HG02763 (cell line): ENCODE measurements around the gene ARID3C.

Experiments used
- ATAC-seq: cut with Tn5 transposase; IDR thresholded peaks from one replicate; pipeline ENCODE4 v1.9.1; 2021; ENCODE audit warnings: mild to moderate bottlenecking, moderate library complexity; ENCODE audit not compliant: unreplicated experiment

The ARID3C gene, protein sequence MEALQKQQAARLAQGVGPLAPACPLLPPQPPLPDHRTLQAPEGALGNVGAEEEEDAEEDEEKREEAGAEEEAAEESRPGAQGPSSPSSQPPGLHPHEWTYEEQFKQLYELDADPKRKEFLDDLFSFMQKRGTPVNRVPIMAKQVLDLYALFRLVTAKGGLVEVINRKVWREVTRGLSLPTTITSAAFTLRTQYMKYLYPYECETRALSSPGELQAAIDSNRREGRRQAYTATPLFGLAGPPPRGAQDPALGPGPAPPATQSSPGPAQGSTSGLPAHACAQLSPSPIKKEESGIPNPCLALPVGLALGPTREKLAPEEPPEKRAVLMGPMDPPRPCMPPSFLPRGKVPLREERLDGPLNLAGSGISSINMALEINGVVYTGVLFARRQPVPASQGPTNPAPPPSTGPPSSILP

DNA sequence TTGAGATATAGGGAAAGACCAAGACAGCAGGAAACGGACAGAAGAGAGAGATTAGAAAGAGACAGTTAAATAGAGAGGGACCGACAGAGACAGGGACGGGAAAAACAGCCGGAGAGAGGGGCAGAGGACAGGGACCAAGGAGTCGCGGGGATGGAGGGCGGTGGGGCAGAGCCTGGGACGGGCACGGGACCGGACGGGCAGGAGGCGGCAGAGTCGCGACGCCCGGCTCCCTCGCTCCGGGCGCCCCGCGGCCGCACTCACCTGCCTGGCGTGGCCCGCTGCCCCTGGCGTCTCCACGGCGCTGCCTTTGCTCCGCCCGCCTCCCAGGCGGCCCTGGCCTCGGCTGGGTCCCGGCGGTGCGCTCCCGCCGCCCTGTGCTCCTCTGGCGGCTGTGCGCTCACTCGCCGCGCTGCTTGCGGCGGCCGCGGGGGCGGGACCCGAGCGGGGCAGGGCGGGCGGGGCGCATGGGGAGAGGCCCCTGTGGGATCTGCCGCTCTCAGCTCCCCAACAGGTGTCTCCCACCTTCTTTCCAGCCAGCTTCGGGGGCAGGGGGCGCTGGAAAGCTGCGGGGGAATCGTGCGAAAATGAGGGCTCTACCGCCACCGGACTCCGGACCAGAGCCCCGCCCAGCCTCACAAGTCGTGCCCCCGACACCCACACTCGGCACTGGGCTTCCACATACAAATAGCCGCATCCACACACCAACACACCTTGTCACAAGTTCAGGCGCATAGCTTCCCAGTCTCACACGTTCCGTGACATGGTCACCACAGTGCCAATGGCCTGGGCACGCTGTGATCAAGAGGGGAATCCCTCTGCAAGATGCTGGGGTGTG lies at the start of gene ARID3C:
Gene ARID3C (minus strand): TSS at position 411 of the 835 bp plus-strand sequence. CDS start 1,052 bp downstream, outside the sequence.
- ATAC-seq, result no peak

DNA sequence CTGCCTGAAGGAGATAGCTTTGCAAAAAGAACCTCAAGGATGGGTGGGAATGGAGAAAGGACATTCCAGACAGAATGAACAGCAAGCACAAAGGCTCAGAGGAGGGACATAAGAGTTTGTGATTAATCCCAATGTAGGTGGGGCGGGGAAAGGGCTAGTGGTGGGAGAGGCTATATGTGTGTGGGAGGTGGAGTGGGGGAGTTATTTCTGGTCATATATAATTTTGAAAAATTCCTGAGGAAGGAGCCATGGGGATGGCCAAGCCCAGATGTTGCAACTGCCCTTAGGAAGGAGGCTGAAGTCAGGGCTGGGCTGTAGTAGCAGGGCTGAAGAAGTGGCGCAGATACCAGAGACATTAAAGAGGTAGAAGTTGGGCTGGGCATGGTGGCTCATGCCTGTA lies 47.0 kb upstream of the ARID3C start:
- ATAC-seq, result no peak

DNA sequence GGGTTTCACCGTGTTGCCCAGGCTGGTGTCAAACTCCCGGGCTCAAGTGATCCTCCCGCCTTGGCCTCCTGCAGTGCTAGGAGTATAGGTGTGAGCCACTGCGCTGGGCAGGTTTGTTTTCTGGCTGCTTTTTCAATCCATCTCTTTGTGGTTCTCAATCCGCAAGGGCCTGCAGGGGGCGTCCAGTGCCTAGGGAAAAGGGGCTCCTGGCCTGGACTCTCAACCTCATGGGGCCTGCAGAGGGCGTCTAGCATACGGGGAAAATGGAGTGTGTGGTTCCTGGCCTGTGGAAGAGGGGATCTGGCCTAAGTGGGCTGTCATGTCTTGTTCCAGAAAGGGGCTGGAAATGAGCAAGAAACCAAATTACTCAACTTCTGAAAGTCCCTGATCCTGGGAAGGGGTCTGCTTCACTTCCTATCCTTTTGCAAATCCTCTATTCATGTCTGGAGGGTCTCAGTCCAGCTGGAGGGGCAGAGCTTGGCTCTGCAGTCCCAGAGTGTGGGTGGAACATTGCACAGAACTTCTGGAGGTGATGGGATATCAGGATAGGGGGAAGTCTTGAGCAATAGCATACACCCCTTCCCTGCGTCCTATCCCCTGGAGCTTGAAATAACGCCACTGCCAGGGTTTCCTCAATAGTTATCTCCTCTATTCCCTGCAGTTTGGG lies 46.3 kb upstream of the ARID3C start:
- ATAC-seq, result no peak

DNA sequence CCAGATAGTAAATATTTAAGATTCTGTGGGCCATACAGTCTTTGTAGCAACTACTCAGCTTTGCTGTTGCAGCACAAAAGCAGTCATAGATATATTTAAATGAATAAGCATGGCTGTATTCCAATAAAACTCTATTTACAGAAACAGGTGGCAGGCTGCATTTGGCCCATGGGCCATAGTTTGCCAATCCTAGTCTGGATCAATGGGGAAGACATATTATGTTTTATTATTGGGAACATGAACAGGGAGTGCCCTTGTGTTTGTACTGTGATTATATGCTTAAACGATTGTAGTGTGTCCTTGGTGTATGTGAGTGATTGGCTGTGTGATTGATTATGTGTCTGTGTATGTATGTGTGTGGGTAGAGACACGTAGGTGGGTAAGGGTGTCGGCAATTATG lies 45.6 kb upstream of the ARID3C start:
- no peak for ATAC-seq

DNA sequence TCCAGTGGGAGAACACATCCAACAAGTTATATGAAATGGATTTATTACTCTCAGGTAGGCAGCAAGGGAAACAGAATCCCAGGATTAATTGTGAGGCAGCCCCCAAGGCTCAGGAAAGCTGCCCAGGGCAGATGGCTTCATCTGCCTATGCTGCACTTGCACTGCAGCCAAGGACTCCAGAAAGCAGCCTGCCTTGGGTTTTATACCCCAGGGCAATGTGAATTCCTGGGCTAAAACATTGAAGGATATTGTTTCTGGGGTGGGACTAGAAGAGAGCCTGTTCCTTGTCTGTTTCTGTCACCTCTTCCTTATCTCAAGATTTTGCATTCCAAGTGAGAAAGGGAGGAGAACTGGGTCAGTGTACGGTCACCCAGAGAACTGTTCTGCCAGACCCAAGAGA lies 42.4 kb upstream of the ARID3C start:
- ATAC-seq, result no peak

DNA sequence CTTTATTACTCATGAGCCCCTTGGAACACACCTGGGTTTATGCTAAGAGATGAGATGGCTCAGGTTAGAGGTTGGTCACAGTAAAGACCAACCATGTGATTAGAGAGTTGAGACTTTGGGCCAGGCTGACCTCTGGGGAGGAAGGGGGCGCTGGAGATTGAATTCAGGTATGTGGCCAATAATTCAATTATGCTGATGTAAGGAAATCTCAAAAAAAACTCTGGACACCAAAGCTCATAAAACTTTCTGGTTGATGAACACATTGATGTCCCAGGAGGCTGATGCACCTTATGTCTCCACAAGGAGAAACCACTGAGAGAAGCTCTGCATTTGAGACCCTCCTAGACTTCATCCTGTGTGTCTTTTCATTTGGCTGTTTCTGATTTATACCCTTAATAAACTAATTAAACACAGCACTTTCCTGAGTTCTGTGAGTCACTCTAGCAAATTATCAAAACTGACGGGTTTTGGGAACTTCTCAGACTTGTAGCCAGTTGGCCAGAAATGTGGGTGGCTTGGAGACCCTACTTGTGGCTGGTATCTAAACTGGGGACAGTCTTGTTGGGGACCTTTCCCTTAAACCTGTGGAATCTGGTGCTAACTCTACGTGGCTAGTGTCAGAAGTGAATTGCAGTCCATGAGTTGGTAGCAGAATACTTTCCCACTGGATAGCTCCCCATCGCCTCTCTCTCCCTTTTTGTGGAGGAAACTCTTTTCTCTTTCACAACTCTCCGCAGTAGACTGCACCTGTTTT lies 41.1 kb upstream of the ARID3C start:
- ATAC-seq, result no peak

DNA sequence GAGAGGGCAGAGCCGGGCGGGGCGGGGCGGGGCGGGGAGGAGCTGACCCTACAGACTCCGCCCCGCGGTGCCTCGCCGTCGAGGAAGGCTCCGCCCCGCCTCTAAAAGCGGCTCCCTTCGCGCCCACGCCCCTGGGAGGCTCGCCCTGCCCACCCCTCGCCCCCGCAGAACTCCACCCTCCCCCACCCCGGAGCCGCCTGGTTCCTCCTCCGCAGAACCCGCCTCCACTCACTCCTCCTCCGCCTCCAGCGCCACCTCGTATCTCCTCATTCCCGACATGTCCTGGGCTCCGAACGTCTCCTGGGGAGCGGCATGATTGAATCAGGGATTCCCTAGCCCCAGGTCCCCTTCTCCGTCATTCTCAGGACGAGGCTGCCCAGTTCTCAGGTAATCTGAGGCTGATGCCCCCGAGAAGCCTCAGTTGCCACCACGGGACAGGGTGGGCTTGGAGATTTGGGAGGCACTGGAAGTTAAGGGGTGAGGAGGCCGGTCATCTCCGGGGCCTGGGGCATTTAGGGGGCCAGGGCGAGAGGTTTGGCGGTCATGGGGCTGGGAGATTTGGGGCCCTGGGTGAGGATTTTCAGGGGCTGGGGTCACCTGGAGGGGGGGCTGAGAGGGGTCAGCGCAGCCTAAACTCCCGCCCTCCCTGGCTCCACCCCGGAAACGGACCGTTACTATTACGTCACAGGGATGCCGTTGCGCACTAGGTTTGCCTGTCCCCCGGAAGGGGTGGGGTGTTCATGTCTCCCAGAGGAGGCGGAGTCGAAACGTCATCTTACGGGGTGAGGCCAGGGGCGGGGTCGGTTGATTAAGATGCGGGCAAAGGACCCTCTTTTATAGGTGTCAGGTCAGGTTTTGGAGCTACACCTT lies 36.8 kb upstream of the ARID3C start:
- ATAC-seq, result peak; percentile 58

DNA sequence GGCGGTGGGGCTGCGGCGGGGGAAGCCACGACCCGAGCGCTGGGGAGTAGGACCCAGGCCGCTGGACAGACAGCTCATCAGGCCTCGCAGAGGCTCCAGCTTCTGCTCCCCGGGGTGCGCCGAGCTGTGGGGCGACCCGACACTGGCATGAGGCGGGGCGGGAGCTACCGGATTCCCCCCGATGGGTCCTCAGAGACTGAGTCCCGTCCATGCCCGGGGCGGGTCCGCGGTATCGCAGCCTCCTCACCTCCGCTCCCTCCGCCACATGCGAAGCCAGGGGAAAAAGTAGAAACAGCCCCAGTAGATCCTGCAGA lies 36.2 kb upstream of the ARID3C start:
- ATAC-seq, result peak; percentile 21

DNA sequence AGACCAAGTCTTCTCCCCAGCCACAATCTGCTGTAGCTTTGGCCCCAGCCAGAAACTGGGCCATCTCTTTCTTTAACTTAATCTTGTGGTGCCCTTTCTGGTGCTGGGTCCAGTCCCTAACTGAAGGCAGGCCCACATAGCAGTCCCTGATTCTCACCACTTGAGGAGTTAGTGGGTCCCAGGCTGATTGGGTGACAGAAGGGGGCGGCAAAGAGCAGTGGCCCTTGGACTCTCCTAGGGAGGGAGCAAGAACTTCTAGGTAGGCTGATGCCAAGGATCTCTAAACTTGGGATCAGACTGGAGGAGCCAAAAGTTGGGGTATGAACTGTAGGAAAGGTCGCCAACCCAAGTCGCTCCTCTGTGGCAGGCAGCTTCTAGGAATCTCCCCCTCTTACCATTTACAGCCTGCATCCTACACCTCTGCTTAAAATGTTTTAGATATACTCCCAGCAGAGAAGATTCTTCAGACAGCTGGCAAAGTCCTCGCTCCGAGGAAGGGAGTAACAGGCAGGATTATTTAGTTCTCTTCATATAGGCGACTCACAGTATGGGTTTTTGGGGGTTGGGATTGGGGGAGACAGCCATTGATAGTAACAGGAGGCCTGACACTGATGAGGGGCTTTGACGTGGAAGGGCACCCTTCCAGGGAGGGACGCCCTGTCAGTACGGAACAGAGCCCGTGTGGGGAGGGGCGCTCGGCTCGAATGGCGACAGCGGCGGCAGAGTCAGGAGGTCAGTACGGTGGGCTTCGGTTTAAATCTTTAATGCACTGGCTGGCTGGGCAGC lies 35.6 kb upstream of the ARID3C start:
- peak; percentile 38 for ATAC-seq

DNA sequence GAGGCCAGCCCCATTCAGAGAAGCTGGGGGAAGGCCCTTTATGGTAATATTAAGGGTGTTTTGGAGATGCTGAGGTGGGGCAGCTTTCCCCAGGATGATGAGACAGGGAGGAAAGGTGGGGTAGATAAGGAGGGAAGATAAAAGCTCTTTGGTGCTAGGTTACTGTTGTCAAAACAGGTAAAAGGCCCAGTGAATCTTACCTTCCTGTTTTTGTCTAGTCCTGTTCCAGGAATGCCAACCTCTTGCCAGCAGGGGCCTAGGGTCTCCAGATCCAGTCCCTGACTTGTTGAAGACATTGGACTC lies 34.4 kb upstream of the ARID3C start:
- no peak for ATAC-seq

DNA sequence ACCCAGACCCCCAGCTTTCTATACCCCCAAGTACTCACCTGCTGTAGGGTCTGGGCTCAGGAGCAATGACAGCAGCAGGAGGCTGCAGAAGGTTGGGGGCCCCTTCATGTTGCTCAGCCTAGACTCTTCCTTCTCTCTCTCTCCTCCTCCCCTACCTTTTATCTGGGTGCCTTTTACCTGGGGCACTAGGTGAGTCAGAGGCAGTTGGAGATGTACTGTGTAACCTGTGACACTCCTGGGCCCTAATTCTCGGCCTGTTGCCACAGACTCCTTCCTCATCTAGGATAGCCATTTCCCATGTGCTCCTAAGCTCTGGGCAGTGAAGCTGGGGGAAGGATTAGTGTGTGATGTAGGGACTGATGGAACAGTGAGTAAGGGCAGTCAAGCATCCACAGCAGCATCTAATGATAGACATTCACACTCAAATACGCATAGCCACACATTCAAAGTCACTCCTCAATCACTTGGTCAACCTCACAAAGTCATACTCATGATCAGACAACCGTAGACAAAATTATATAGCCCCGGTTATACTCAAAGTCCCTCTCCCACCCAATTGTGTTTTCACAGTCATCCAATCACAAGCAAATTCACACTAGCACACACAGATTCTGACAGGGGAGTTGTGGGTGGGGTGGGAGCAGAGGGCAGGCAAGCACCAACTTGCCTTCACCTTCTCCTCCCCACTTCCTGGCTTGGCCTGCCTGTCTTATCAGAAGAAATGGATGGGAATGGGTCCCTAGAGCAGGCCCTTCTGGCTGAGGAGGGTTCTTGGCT lies 33.8 kb upstream of the ARID3C start, which contains the start of gene CCL27:
Gene CCL27 (minus strand): TSS at position 132 of the 777 bp plus-strand sequence. CDS start 24 bp downstream, at position 108.
- no peak for ATAC-seq

DNA sequence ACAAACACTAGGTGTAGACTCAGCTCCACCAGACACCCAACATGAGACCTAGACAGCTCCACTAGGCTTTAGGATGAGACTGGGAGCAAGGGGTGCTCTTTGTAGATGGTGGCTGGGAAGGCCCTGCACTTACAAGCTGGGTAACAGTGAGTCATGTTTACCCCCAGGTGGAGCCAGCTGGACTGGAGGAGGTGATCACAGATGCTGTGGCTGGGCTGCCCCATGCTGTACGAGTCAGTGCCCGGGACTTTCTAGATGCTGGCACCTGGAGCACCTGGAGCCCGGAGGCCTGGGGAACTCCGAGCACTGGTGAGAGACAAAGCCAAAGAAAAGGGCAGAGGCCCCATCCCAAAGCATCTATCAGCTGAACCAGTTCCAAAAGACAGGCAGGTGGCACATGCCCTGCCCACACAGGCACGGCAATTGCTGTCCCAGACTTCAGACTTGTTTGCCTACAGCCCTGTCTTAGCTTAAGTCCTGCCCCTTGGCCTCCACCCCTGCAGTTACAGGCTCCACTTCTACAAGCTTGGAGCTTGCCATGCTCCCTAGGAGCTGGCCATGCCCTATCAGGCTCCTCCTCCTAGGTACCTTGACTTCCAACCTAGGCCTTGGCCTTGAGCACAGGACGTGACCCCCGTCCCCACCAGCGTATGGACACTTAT lies 30.9 kb upstream of the ARID3C start:
- no peak for ATAC-seq

DNA sequence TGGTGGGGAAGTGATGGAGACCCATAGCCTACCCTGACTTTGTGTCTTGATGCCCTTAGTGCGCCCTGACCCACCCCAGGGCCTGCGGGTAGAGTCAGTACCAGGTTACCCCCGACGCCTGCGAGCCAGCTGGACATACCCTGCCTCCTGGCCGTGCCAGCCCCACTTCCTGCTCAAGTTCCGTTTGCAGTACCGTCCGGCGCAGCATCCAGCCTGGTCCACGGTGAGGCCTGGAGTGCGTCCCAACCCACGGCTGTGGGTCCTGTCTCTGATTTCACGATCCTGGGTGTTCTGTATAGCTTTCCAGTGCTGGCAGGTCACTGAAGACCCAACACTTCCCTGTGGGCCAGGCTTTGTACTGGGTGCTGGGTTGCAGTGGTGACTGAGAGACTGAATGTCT lies 29.6 kb upstream of the ARID3C start:
- ATAC-seq, result no peak

DNA sequence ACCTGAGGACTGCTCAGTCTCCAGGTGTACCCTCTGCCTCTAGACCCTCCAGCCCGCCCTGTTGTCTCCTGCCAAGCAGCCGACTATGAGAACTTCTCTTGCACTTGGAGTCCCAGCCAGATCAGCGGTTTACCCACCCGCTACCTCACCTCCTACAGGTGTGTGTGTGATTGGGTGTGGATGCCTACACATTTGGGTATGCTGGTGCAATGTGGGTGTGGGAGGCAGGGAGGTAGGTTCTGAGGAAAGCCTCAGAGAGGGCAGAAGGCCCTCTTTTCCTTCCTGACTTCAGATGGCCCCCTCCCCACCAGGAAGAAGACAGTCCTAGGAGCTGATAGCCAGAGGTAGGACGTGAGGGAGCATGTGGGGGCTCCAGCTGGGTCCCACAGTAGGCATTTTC lies 28.1 kb upstream of the ARID3C start:
- ATAC-seq, result no peak

DNA sequence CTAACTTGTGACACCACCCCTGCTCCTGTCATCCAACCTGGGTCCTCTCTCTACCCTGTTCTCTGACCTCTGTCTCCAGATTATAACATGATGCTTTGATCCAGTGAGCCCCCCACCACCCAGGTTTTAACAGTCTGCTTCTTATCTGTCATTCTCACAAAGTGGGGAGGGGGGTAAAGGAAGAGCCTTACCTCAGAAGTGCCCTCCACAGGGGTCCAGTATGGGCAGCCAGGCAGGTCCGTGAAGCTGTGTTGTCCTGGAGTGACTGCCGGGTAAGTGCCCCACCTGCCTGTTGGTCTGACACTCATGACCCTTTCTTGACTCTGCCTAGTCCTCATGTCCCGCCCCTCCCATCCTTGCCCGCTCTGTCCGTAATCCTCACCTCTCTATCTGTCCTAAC lies 26.5 kb upstream of the ARID3C start:
- no peak for ATAC-seq

DNA sequence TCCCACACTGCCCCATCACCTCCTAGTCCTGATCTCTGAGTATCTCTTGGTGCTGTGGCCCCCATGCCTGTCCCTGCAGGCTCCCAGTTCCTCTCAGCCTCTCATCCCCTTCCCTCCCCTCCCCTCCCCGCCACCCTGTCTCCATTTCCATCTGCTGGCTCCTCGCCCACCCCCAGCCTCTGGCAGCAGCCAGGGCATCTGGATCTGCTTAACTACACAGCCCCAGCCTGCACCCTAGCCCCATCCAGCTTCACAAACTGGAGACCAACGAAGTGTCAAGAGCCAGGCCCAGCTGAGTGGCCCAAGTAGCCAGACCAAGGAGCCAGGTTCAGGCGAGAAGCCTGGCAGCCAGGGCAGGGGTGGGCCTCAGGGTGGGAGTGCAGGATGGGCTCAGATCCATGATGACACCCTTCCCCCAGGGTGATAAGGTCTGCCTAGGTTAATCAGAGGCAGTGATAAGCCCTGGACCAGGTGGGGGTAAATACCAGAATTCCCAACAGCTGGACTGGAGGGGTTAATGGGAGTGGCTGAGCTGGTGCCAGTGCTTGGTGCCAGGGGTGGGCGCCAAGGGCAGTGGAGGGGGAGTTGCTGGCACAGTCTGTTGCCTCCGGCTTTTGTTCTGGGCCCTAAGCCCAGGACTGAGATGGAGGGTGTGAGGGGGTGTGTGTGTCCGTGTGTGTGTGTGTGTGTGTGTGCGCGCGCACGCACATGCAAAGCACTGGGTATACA lies 25.6 kb upstream of the ARID3C start:
- ATAC-seq, result no peak
